H7 (cell line): ENCODE measurements around the gene GAK. TPM values are rescaled to one million over a fixed set of nuclear protein-coding genes. Genes with fewer than 3 reads are reported as not detected.
A peak's percentile ranks its signal among the peaks of the same experiment; 100 is the strongest.

Experiments used
- DNase-seq: peaks from one replicate; pipeline ENCODE4 v3.0.0; 2012
- H3K27me3 ChIP-seq: 2 replicates; pipeline ENCODE4 v1.6.0; 2011; ENCODE audit warnings: mild to moderate bottlenecking, low read length; ENCODE audit not compliant: control insufficient read depth, insufficient read depth
- H3K36me3 ChIP-seq: replicated peaks from 2 replicates; pipeline ENCODE4 v1.5.1; 2011; ENCODE audit warnings: low read length; ENCODE audit not compliant: control insufficient read depth, insufficient read depth
- H3K4me3 ChIP-seq: 2 replicates; pipeline ENCODE4 v1.5.1; 2011; ENCODE audit warnings: low read depth, mild to moderate bottlenecking, control low read depth, low read length, moderate library complexity; ENCODE audit not compliant: insufficient read depth
- total RNA-seq: library from RNA; depleted of rRNA; stranded (reverse); fragments of >200 nt; shearing (Covaris generic); gene quantifications from 2 replicates; pipeline ENCODE4 v1.2.3, GENCODE V29; 2014

The GAK gene
- total RNA-seq, 1 experiment from 2014 or later: 77.4 TPM

- Histone ChIP-seq H3K4me3 (no peak overlapping the region), H3K36me3 (peaks cover 1% of the 10 kb centered on the region), H3K27me3 (no peaks in the 10 kb centered on the region)
- DNase-seq: peak; percentile 62
These were observed 82.5 kb downstream of the GAK start for GRCh38 chr4:849478-850175.

DNA sequence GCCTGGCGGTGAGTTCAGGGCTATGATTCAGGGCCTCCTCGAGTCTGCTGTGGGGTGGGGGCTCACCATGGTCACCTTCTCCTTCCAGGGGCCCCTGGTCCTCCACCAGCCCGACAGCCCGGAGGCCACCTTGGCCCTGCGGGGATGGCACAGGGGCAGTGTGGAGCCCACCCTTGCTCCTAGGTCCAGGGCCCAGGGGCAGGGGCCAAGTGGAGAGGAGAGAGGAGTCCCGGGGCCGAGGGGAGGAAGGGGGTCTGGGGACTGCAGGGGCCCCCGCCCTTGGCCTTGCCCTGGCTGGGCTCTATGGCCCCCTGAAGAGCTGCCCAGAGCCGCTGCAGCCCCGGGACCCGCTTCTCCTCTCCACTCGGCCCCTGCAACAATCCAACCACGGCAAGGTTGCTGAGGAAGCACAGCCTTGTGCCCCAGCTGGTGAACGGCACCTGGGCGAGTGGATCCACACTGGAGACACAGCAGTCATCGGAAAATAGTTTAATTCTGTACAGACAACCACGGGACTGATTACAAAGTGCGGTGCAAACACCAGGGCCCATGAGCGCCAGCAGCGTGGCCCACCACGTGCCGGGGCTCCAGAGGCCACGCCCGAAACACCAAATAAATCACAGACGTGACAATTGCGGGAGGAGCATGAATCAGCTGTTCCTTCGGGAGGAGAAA, 83.2 kb downstream of the GAK start:
- Histone ChIP-seq H3K4me3 (no peak overlapping the region), H3K36me3 (peaks cover 1% of the 10 kb centered on the region), H3K27me3 (no peaks in the 10 kb centered on the region)
- peak; percentile 63 for DNase-seq

DNA sequence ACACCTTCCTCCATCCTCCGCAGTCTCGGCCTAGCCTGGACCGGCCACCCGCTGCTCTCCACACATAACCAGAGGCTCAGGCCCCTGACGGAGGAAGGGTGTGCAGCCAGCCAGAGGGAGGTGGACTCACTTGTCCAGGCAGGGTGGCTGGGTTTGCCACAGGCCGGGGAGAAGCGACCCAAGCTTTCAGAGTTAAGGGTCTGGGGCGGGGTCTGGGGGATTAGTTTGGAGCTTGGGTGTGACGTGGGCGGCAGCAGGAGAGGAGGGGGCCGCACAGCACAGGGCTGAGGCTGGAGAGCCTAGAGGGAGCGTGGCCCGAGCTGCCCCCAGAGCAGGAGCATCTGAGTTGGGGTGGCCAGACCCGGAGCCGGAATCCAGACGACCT, 83.8 kb downstream of the GAK start:
- Histone ChIP-seq H3K27me3 (no peaks in the 10 kb centered on the region), H3K36me3 (peaks cover 1% of the 10 kb centered on the region), H3K4me3 (no peak overlapping the region)
- DNase-seq: peak; percentile 58

- no peak for DNase-seq
- Histone ChIP-seq H3K4me3 (no peak overlapping the region), H3K27me3 (no peaks in the 10 kb centered on the region), H3K36me3 (peaks cover 1% of the 10 kb centered on the region)
These were observed 86.3 kb downstream of the GAK start for GRCh38 chr4:845836-846251.

GRCh38 chr4:845233-845835, 86.8 kb downstream of the GAK start:
- no peak overlapping the region for H3K4me3 ChIP-seq
- no peaks in the 10 kb centered on the region; the same call in 1 of the 2 replicates for H3K36me3 ChIP-seq
- no peaks in the 10 kb centered on the region for H3K27me3 ChIP-seq
- peak; percentile 65 for DNase-seq

GRCh38 chr4:844752-845232, 87.3 kb downstream of the GAK start:
- Histone ChIP-seq H3K4me3 (no peak overlapping the region), H3K27me3 (no peaks in the 10 kb centered on the region), H3K36me3 (no peaks in the 10 kb centered on the region)
- peak; percentile 62 for DNase-seq

DNA sequence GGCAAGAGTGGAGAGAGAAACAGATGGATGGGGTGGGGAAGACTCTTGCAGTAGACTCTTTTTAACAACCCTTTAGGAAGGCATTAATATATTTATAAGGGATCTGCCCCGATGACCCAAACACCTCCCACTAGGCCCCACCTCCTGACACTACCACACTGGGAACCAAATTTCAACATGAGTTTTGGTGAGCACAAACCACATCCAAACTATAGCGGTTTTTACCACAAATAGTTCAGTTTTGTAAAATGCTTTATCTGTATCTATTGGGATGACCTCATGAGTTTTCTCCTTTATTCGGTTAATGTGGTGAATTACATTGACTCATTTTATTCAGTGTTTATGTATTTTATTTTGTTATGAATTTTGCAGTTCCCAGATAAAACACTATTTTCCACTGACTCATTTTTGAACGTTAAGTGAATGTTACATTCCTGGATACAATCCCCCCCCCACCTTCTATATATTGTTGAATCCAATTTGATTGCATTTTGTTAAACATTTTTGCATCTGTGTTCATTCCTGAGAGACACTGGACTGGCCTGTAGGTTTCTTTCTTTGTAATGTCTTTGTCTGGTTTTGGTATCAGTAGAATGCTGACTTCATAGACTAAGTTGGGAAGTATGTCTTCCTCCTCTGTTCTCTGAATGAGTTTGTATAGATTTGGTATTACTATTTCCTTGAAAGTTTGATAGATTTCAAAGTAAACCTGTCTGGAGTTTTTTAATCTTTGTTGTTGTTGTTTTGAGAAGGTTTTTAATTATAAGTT, 92.3 kb downstream of the GAK start:
- H3K4me3 ChIP-seq: no peak overlapping the region
- no peaks in the 10 kb centered on the region for H3K36me3 ChIP-seq
- no peak for DNase-seq
- no peaks in the 10 kb centered on the region for H3K27me3 ChIP-seq

- no peaks in the 10 kb centered on the region for H3K36me3 ChIP-seq
These were observed 94.3 kb downstream of the GAK start for GRCh38 chr4:837772-838171.

GRCh38 chr4:836750-837301, 95.3 kb downstream of the GAK start:
- no peak overlapping the region for H3K4me3 ChIP-seq
- no peaks in the 10 kb centered on the region for H3K27me3 ChIP-seq
- no peaks in the 10 kb centered on the region for H3K36me3 ChIP-seq
- peak; percentile 63 for DNase-seq

More at GRCh38 chr4:837772-838171, 94.3 kb downstream of the GAK start:
- no peaks in the 10 kb centered on the region for H3K27me3 ChIP-seq
- no peak for DNase-seq
- H3K4me3 ChIP-seq: no peak overlapping the region

GRCh38 chr4:836003-836511, 96.1 kb downstream of the GAK start:
- Histone ChIP-seq H3K27me3 (no peaks in the 10 kb centered on the region), H3K4me3 (no peak overlapping the region), H3K36me3 (no peaks in the 10 kb centered on the region)
- peak; percentile 51 for DNase-seq

DNA sequence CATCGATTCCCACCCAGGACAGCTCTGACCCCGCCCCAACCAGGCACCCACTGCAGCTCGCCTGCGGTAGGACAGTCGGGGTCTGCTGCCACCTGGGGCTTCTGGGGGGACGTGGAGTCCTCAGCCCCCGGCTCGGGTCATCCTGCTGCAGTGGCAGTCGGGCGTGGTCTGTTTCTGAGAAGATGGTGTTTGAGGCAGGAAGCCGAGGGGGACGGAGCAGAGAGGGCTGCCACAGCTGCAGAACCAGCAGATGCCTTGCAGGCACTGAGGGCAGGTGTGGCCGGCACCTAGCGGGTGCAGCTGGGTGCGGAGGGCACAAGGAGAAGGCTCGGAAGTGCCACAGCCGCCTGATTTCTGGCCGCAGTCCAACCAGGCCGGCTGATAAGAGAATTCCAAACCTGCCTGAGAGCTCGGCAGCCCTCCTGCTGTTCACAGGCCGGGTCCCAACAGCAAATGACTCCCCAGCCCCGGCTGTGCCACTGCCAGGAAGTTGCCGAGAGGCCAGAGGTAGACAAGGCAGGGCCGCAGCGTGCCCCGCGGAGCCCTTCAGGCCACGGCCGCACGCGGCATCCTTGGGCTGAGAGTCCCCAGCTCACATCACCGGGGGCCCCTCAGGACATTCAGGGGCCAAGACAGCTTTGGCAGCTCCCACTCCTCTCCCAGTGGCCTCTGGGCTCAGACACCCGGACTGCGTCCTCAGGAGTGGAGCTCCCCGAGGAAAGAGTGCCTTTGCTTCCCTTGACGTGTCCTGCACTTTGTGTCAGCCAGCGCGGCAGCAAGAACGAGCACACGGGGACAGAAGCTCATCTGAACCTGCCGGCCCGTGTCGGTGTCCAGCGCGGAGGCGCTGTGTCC, 96.7 kb downstream of the GAK start:
- DNase-seq: peak; percentile 62
- Histone ChIP-seq H3K4me3 (no peak overlapping the region), H3K36me3 (no peaks in the 10 kb centered on the region), H3K27me3 (no peaks in the 10 kb centered on the region)

- peak; percentile 69 for DNase-seq
- no peaks in the 10 kb centered on the region for H3K36me3 ChIP-seq
- H3K27me3 ChIP-seq: no peaks in the 10 kb centered on the region
- H3K4me3 ChIP-seq: no peak overlapping the region
These were observed 97.6 kb downstream of the GAK start for GRCh38 chr4:834368-835147.
